ENCODE data around the gene PRUNE2. TPM values are rescaled to one million over a fixed set of nuclear protein-coding genes. Genes with fewer than 3 reads are reported as not detected.

PRUNE2 gene
- total and polyA plus RNA-seq, 12 donors, result 0.87 to 5.7 (median 1.6) TPM

DNA sequence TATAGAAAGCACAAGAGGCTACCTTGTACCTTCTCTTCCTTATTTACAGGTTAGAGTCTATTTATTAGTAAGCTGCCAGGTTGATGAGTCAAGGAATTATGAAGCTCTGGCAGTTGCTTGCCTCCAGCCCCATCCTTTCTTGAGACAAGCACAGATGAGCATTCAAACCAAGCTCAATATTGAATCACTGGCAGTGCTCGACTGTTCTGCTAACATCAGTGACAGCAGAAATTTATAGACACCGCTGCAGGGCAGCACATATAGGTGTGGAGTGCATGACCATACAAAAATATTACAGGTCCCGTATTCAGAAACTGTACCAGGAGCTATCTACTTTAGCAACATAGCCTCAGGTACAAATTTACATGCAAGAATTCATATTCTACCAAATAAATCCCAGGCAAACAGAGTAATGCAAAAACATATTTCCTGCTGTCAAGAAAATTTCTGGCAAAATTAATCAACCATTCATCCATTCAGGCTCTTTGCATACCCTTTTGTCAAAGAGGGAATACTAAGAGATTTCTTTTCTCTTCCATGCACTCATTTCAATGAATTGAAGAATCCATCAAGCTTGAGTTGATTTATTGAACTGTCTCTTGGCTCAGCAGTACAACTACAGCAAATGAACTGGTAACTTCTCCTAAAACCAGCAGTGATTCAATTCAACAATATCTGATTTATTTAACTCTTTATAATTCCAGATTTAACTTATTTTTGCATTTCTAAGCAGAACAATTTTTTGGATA is 168.6 kb downstream of the PRUNE2 start:
- Histone ChIP-seq H3K9me3 (peaks cover 0 to under 1% (median 0%) of the 10 kb centered on the region in 11 donors), H3K36me3 (no peaks in the 10 kb centered on the region), H3K27me3 (peaks cover 0 to 14% (median 0%) of the 10 kb centered on the region in 7 donors), H3K27ac (no peak overlapping the region), H3K4me1 (no peaks in the 10 kb centered on the region), H3K4me3 (no peak overlapping the region)
- ATAC-seq, result no peak
- TF ChIP-seq, protein P1, sequence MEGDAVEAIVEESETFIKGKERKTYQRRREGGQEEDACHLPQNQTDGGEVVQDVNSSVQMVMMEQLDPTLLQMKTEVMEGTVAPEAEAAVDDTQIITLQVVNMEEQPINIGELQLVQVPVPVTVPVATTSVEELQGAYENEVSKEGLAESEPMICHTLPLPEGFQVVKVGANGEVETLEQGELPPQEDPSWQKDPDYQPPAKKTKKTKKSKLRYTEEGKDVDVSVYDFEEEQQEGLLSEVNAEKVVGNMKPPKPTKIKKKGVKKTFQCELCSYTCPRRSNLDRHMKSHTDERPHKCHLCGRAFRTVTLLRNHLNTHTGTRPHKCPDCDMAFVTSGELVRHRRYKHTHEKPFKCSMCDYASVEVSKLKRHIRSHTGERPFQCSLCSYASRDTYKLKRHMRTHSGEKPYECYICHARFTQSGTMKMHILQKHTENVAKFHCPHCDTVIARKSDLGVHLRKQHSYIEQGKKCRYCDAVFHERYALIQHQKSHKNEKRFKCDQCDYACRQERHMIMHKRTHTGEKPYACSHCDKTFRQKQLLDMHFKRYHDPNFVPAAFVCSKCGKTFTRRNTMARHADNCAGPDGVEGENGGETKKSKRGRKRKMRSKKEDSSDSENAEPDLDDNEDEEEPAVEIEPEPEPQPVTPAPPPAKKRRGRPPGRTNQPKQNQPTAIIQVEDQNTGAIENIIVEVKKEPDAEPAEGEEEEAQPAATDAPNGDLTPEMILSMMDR (IDR thresholded peaks at IDR 0.05), result no peak
- WGBS, 2 donors, result 70 to 88% methylated on average over 3 of the region's 3 CpGs
- intact Hi-C loops (cut with DNase I), result no loop called here
- DNase-seq, result no peak

DNA sequence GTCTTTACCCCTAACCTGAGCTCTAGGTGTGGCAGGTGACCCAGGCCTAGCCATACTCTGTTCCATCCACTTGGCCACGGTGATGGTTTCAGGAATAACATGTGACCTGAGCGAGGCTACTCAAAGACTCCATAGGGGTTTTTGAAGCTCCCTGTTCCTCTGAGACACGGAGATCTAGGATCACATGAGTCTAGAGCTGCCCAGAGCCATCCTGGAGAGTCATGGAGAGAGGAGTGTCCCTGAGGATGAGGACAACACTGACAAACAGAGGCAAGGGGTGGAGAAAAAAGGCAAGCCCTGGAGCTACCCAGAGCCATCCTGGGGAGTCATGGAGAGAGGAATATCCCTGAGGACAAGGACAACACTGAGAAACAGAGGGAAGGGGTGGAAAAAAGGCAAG is 171.2 kb downstream of the PRUNE2 start:
- TF ChIP-seq, protein P1 (IDR thresholded peaks at IDR 0.05), result no peak
- no peak for DNase-seq

DNA sequence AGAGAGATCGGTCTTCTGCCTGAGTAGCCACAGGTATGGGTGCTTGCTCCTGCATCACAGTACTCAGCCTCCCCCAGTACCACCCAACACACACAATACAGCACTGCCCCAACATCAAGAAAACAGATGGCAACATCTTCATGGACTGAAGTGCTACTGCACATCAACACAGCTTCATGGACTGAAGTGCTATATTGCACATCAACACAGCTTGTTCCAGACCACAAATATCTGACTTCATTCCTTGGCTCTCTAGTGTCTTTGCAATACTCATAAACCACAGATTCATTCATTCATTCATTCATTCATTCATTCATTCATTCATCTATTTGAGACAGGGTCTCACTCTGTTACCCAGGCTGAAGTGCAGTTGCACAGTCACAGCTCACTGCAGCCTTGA is 172.8 kb downstream of the PRUNE2 start:
- Histone ChIP-seq H3K9me3 (no peaks in the 10 kb centered on the region), H3K27ac (no peak overlapping the region), H3K27me3 (peaks cover 0 to 13% (median 0%) of the 10 kb centered on the region in 7 donors), H3K36me3 (no peaks in the 10 kb centered on the region), H3K4me3 (no peak overlapping the region), H3K4me1 (no peaks in the 10 kb centered on the region)
- TF ChIP-seq, protein P1 (IDR thresholded peaks at IDR 0.05), result no peak
- no peak for DNase-seq
- intact Hi-C loops (cut with DNase I), result no loop called here
- ATAC-seq, result no peak
- 96 to 98% methylated on average over 1 of the region's 1 CpG for WGBS, 2 donors

More for the DNA sequence above, 171.2 kb downstream of the PRUNE2 start:
- peaks cover 0 to 14% (median 0%) of the 10 kb centered on the region in 7 donors for H3K27me3 ChIP-seq
- no peaks in the 10 kb centered on the region for H3K9me3 ChIP-seq
- H3K27ac ChIP-seq, result no peak overlapping the region
- intact Hi-C loops (cut with DNase I), result no loop called here
- WGBS, 2 donors, result 89 to 91% methylated on average over 3 of the region's 3 CpGs
- no peak for ATAC-seq
- H3K36me3 ChIP-seq, result no peaks in the 10 kb centered on the region
- H3K4me3 ChIP-seq, result no peak overlapping the region
- no peaks in the 10 kb centered on the region for H3K4me1 ChIP-seq

DNA sequence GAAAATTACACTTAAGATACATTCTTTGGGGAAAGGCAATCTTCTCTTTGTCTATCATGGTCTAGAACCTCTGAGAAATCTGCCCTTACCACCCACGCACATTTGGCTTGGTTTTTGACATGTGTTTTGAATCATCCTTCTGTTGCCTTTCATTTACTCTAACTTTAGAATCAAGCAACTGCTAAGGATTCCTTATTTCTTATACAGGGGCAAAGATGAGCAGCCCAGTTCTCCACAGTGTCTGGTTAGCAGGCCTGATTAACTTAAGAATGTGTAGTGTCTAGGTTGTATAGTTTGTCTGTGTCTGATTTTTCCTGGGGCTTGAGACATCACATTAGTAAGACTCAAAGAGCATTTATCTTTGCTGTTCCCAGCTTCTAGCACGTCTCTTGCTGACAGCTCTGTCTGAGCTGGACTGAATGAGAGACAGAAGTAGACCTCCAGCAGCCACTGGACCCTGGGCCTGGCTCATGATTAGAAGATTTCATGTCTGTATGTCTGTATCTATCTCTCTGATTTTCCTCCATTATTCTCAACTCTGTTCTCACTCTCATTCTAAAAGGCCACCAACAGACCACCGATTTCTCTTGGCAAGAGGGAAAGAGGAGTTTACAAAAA is 173.5 kb downstream of the PRUNE2 start:
- DNase-seq (no peak), ATAC-seq (no peak)
- TF ChIP-seq, protein P1 (IDR thresholded peaks at IDR 0.05), result no peak
- Histone ChIP-seq H3K36me3 (no peaks in the 10 kb centered on the region), H3K9me3 (no peaks in the 10 kb centered on the region), H3K27ac (no peak overlapping the region), H3K4me3 (no peak overlapping the region), H3K27me3 (peaks cover 0 to 16% (median 0%) of the 10 kb centered on the region in 7 donors), H3K4me1 (no peaks in the 10 kb centered on the region)
- intact Hi-C loops (cut with DNase I), result no loop called here
- 51 to 52% methylated on average over 3 of the region's 3 CpGs for WGBS, 2 donors

Measured in heart right ventricle (tissue), 16 donors.